ENCODE results near the gene SUGCT.
"Not testable (repeated sequence)": the region's sequence is repeated elsewhere in the genome, so short reads cannot be mapped to it uniquely, and the experiment has no call there.

The SUGCT gene

DNA sequence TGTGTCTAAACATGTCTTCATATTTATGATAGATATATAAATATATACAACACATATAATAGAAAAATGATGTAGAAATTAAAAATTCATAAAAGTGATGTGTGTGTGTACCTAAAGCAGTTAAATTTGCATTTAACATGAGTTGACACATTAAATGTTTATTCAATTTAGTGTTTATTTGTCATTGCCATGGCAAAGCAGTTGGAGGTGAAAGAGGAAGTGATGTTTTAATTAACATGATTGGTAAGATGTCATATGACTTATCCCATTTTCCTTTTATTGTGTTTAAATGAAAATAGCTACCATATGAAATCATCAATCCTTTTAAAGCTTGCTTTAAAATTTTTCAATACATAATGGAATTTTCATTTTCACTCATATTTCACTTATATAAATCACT lies 452.6 kb downstream of the SUGCT start:
- no peak for DNase-seq

- DNase-seq = no peak
These were observed 460.3 kb downstream of the SUGCT start for GRCh38 chr7:40595129-40595528.

DNA sequence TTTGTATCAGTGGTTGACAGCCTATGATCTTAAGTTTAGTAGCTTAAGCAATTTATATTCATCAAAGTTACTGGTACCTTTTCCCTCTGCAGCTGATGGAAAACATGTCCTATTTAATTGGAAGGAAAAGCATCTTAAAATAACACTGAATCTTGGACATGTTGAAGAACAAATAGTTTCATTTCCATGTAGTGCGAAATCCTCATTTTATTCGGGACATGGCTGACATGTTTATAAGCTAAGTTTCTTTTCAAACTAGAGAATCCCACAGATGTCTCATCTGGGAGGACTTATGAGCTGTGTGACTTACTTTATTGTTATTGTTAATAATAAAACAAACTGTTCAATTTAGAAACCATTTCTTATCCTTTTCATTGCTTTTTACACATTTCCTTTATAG lies 461.0 kb downstream of the SUGCT start:
- DNase-seq = no peak

GRCh38 chr7:40597517-40597916 lies 462.7 kb downstream of the SUGCT start:
- DNase-seq = no peak

DNA sequence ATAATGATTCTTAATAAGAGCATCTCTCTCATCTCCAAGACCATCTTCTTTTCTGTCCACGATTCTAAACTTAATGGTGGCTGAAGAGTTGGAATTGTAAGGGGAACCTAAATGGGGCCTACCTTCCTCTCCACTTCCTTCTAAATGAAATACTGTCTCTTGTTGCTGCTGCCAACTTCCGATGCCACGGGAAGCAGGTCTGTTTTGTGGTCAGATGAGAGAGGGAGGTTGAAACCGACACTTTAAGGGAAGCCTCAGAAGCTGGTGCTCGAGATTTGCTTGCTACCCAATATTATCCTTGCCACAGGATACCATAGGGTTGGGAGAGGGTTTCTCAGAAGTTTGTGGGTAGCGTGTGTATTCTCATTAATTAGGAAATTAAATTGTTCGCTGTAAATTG lies 464.1 kb downstream of the SUGCT start:
- DNase-seq = no peak

DNA sequence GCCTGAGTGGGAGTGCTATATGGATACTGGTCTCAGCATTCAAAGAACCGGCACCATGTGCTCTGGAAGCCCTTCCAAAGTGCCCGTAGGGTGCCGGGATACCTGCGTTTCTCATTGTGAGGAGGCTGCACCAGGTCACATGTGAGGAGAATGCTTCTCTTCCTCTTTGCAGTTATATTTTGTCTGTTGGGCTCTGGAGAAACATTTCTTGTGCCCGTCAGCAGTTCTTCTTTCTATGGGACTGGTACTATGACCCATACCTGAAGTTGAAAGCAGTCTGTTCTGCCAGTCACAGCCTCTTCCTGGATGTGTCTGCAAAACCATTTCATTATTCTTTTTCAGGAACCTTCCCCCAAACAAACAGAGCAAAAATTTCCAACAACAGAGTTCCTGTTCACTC lies 465.0 kb downstream of the SUGCT start:
- DNase-seq = no peak

GRCh38 chr7:40602351-40602750 lies 467.5 kb downstream of the SUGCT start:
- DNase-seq = not testable (repeated sequence)

- no peak for DNase-seq
These were observed 470.0 kb downstream of the SUGCT start for GRCh38 chr7:40604601-40605438.

DNA sequence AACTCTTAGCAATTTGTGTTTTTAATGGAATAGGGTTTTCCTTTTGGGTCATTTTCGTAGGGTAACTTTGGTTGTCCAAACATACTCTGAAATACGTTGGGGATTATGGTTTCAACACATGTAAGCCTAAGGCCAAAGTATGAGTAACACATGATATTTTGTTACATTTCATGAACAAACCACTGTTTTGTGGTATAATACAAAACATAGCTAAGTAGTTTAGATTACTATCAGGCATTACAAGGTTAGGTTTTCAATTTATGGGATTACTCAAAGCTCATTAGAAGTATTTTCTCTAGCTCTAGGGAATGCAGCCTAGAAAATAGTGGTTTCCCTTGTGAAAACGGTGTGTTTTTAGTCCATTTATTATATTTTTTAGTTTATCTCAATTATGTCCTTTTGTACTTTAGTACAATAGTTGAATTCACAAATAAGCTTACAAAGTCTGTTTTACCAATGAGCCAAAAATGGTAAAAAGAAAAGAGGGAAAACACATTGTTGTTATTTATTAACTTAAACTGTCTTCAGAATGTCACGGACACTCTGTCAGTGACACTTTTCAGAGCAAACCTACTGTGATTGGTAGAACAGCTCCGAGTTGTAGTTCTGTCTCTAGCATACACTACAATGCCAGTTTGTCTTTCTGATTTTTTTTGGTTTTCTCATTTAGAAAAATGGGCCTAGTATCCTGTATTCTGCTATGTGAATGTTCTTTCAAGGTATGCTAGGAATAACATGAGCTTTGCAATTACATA lies 473.7 kb downstream of the SUGCT start:
- DNase-seq = no peak

DNA sequence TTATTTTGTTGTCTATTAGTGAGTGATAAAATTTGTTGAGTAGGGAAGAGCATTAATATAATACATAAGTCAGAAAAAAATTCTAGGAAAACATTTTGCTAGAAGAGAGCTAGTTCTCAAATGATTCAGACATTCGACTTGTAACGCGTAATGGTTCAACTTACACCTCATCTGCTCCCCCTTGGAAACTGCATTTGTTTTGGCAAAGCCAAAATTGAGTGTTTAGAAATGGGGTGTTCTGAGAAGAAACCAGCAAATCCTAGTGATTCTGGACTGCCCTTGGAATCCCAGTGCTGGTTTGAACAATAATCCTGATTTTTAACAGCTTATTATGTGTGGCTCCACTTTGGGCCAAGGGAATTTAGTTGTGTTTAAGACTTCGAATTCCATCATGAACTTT lies 475.7 kb downstream of the SUGCT start:
- DNase-seq = no peak

DNA sequence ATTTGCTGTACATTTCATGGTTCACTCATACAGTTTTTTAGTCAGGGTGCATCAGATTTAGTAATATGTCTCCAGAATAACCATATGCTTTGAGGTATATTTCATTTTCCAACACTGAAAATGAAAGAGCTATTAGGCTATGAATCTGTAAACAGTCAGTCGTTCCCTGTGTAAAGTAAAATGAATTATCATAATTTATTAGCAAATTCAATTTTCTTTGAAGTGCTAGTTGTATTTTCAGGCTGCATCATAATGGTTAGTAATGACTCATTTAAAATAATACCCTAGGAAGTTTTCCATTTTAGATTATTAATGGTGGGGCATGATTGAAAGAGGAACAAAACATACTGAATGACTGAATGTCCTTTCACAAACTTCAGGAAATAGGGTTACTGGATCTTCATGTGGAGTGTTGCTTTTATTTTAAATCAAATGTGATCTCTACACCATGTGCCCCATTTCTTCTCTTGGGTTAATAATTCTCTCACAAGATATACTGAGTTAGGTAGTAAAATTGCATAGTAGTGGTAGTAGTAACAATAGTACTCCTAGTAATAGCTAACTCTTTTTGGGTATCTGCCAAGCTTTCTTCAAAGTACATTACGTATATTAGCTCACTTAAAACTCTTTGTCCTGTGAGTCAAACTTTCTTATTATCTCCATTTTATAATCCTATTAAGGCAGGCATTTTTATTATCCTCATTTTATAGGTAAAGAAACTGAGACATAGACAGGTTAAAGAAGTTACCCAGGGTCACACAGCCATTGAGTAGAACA lies 476.5 kb downstream of the SUGCT start:
- DNase-seq = no peak

- DNase-seq = no peak
These were observed 477.5 kb downstream of the SUGCT start for GRCh38 chr7:40612298-40612697.

DNA sequence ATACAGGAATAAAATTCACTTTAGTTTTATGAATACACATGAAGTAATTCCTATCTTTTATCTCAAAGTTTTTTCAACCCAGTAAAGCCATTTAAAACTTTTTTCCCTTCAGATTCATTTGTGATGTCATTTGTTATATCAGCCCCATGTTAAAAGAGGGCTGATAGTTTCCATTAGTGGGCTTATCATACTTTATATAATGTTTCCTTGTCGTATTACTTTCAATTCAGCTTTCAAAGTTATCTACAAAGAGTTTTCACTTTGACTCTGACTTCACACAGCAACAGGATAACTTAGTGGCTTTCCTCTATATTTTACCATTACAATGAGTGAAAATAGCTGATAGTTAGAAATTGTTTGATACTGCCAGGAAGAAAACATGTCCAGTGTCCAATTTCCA lies 484.8 kb downstream of the SUGCT start:
- no peak for DNase-seq

DNA sequence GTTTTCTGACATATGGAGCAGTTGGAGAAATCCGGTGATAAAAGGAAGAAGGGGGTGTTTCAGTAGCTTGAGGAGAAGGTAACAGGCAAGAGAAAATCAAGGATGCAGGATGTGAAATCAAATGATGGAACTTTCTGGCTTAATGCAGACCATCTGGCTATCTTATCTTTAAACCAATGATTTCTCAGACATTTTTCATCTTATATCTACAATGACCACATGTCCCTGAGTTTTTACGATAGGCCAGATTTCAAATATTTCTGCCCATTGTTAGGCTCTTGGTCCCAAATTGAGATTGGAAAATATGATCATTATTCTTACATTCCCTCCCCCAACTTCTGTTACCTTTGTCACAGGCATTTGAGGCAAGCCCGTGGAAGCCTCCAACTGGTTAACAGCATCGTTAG lies 486.8 kb downstream of the SUGCT start:
- no peak for DNase-seq

DNA sequence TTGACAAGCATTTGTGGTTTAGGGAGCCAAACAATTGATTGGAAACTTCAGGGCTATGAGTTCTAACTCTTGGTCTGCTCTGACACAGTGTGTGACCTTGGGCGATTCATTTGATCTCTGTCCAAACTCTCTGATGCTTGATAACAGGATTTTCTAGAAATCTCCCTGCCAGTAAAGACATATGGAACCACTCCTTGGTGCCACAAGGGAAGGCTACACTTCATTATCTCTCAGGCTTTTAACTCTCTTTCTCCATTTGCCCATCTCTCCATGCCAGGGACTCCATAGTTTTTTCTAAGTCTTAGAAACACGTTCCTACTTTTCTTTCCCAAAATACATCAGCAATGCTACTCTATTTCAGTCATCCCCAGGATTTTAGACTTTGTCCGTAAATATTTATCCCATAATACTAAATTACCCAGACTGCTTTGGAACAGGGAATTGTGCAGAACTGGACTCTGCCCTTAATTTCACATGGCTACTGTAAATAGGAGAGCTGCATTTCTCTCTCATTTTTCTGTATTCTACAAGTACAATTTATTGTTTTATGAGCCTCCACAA lies 488.2 kb downstream of the SUGCT start:
- no peak for DNase-seq

DNA sequence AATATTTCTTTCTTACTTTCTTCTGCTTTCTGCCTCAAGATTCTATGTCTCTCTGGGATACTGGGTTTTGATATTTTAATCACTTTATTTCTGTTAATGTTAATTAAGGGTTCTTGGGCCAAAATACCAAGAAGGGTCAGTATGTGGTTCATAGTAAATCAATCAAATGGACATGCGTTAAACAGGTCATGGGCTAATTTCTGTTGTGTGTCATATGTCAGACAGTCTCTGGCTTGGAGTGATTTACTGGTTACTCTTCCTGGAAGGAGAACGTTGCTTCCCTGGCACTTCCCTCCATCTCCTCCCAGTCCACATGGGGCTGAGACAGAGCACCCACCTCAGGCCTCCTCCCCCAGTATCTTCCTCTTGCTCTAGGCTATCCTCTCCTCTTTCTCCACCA lies 489.1 kb downstream of the SUGCT start:
- DNase-seq = no peak

GRCh38 chr7:40627361-40627760 lies 492.6 kb downstream of the SUGCT start:
- not testable (repeated sequence) for DNase-seq

GRCh38 chr7:40629891-40630290 lies 495.1 kb downstream of the SUGCT start:
- no peak for DNase-seq

DNA sequence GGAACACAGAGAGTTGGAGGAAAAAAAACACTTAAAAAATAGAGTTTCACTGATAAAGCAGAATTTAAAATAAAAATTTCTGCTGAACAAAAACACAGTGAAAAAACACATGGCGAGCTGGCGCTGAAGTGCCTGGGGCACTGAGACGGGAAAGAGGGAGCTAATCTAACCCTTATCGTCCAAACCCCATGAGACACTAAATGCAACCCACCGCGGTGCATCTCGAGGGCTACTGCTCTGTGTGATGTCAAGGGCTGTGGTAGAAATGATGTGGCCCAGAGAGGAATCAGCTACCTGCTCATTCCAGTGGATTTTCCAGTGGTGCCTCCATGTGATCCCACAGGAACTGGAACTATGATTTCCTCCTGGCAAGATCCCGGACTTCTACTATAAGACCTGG lies 499.3 kb downstream of the SUGCT start:
- no peak for DNase-seq

GRCh38 chr7:40638545-40639320 lies 503.9 kb downstream of the SUGCT start:
- no peak for DNase-seq

DNA sequence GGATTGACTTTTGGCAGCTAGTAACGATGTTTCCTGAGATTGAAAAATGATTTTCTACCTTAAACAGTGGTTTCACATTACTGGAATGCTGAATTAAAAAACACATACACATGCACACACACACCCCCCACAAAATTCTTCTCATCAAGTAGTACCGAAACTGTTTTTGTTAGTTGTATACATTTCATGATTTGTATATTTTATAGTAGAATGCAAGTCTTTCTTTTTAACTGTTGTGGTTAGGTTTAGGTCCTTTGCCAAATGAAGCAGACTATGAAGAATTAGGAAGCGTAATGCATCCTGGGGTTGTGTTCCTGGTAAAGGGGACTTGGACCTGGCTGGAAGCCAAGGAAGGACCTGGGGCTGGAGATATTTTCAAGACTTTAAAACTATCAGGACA lies 505.8 kb downstream of the SUGCT start:
- DNase-seq = no peak

DNA sequence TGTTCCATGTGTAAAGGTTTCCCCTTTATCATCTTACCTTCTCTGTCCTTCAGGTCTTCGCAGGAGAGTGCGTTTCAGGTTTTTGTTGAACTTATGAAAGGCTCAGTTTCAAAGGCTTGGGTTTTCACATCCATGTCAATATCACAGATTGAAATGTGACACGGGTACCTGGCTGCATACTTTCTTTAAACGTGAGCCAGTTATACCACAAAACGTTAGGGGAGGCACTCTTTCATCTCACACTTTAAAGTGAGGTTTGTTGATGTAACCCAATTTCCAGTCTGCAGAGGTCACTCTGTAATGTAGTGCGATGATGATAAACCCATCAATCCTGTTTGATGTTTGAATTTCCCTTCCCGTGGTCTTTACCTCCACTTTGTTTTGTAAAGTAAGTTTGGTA lies 506.9 kb downstream of the SUGCT start:
- no peak for DNase-seq

All from CD4-positive, alpha-beta T cell treated with Interleukin-15 for 1 hour (primary cell).